Activated CD4-positive, alpha-beta T cell treated with anti-CD3 and anti-CD28 coated beads, Interleukin-2, amount 10 ng/mL, durations not matched to agents 7 days and 5 days (primary cell): ENCODE data around the gene WDR86. TPM values are rescaled to one million over a fixed set of nuclear protein-coding genes. Genes with fewer than 3 reads are reported as not detected.

ENCODE experiments used
- CTCF ChIA-PET: fragments of 350-600 bp; sonication (Branson Sonifier 250); formaldehyde crosslinking; loops from one replicate; lab custom pipeline; 2021; ENCODE audit warnings: antibody characterized with exemption; lab: Charles Lee
- POLR2A ChIA-PET: fragments of 350-600 bp; sonication (Branson Sonifier 250); formaldehyde crosslinking; loops from one replicate; lab custom pipeline; 2021; ENCODE audit warnings: antibody characterized with exemption; lab: Charles Lee
- DNase-seq: peaks from one replicate; pipeline ENCODE4 v3.0.0-alpha.2; 2020
- H3K27ac Mint-ChIP-seq: one replicate; pipeline ENCODE4 v1.8.0; 2021; ENCODE audit warnings: mild to moderate bottlenecking, moderate library complexity, mixed read lengths
- H3K27me3 Mint-ChIP-seq: one replicate; pipeline ENCODE4 v1.8.0; 2021; ENCODE audit warnings: mixed read lengths
- H3K36me3 Mint-ChIP-seq: one replicate; pipeline ENCODE4 v1.8.0; 2021; ENCODE audit warnings: low read depth, mixed read lengths
- H3K4me1 Mint-ChIP-seq: one replicate; pipeline ENCODE4 v1.8.0; 2021; ENCODE audit warnings: mixed read lengths
- H3K4me3 Mint-ChIP-seq: one replicate; pipeline ENCODE4 v1.8.0; 2021; ENCODE audit warnings: mild to moderate bottlenecking, moderate library complexity, mixed read lengths
- H3K9me3 Mint-ChIP-seq: one replicate; pipeline ENCODE4 v1.8.0; 2021; ENCODE audit warnings: mixed read lengths
- microRNA-seq: library from miRNA; unstranded; fragments of <30 nt; microRNA quantifications from one replicate; pipeline ENCODE4 v1.2.0, GENCODE V29; 2021; ENCODE audit warnings: borderline microRNAs expressed, borderline replicate concordance
- total RNA-seq, 2 experiments: library from RNA; stranded (reverse); gene quantifications; one replicate each; pipeline ENCODE4 v1.2.3, GENCODE V29; 2021

WDR86 gene
- total RNA-seq, 2 experiments from 2014 or later, result 0.29 to 0.77 TPM

DNA sequence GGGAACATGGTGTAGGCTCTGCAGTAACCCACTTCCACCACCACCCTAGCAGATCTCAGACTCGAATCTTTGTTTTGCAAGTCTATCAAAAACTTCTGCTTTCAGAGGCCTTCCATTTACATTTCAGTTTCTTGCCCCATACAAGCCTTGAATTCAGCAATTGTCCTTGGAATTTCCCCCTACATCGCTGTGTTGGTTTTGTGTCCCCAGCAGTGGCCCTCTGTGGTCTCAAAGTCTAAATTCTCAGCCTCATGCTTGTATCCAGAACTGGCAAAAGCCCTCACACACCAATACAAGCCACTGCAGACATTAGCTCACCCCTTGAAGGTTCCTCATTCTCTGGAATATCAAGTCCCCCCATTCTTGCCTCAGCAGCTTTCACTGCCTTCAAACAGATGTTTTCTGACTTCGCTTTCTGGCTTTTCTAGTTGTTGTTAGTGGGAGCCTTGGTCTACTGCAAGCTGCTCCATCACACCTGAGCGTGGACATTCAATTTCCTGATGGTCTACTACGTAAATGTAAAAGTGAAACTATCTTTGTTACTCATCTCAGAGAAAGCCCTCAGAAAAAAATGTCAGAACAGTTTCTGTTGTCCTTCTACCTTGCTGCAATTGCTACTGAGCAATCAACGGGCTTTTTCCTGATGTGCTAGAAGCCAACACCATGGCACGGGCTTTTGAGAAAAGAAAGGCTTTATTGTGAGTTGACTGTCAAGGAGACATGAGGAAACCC lies 70.0 kb downstream of the WDR86 start:
- CTCF ChIA-PET, result interaction anchor here (0.9 to 3.8 kb wide), 4 partner anchors 8 to 37 kb away, joined by 3 to 34 read pairs (median 3); no protein-coding TSS in a partner anchor
- H3K27me3 Mint-ChIP-seq, result no peaks in the 10 kb centered on the region
- H3K36me3 Mint-ChIP-seq, result peaks cover 14% of the 10 kb centered on the region
- H3K9me3 Mint-ChIP-seq, result peaks cover 12% of the 10 kb centered on the region
- peak; percentile 32 for DNase-seq
- POLR2A ChIA-PET, result no interaction called here
- peak overlapping the region; percentile 86 for H3K4me3 Mint-ChIP-seq
- H3K4me1 Mint-ChIP-seq, result peaks cover 28% of the 10 kb centered on the region
- peak overlapping the region; percentile 85 for H3K27ac Mint-ChIP-seq

DNA sequence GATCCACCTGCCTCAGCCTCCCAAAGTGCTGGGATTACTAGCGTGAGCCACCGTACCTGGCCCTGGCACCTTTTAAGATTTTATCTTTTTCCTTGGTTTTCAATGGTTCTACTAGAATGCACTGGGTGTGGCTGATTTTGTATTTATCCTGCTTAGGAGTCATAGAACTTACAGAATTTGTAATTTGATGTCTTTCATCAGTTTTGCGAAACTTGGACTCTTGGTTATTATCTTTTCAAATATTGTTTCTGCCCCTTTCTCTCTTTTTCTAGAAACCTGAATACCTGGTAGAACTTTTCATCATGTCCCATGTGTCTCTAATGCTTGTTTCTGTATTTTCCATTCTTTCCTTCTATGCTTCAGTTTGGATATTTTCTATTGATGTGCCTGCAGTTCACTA lies 71.0 kb downstream of the WDR86 start:
- DNase-seq, result no peak
- POLR2A ChIA-PET, result no interaction called here
- Mint-ChIP-seq H3K4me3 (no peak overlapping the region), H3K4me1 (peaks cover 28% of the 10 kb centered on the region), H3K9me3 (peaks cover 12% of the 10 kb centered on the region), H3K27ac (no peak overlapping the region), H3K27me3 (no peaks in the 10 kb centered on the region), H3K36me3 (peaks cover 14% of the 10 kb centered on the region)
- CTCF ChIA-PET, result interaction anchor here (3.8 kb wide), 1 partner anchor 12 kb away, joined by 34 read pairs; no protein-coding TSS in a partner anchor

DNA sequence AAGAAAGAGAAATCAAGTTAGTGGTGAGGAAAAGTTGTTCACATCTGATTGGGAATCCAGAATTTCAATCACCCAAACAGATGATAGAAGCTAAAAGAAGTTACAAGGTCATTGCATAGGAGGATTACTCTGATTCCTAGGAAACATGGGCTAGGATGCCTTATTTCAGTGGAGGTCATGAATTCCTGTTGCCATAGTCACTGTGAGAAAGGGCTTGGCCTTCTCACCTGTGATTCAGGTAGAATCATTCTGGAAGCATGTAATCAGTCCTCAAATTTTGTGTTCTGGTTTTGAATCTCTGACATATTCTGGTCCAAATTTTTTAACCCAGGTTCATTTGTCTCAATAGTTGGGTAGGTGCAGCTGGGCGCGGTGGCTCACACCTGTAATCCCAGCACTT lies 72.5 kb downstream of the WDR86 start:
- no peak for DNase-seq
- Mint-ChIP-seq H3K36me3 (peaks cover 8% of the 10 kb centered on the region), H3K27me3 (peaks cover 2% of the 10 kb centered on the region), H3K27ac (no peak overlapping the region), H3K9me3 (peaks cover 12% of the 10 kb centered on the region), H3K4me3 (no peak overlapping the region), H3K4me1 (peaks cover 20% of the 10 kb centered on the region)
- POLR2A ChIA-PET, result no interaction called here
- CTCF ChIA-PET, result no interaction called here

DNA sequence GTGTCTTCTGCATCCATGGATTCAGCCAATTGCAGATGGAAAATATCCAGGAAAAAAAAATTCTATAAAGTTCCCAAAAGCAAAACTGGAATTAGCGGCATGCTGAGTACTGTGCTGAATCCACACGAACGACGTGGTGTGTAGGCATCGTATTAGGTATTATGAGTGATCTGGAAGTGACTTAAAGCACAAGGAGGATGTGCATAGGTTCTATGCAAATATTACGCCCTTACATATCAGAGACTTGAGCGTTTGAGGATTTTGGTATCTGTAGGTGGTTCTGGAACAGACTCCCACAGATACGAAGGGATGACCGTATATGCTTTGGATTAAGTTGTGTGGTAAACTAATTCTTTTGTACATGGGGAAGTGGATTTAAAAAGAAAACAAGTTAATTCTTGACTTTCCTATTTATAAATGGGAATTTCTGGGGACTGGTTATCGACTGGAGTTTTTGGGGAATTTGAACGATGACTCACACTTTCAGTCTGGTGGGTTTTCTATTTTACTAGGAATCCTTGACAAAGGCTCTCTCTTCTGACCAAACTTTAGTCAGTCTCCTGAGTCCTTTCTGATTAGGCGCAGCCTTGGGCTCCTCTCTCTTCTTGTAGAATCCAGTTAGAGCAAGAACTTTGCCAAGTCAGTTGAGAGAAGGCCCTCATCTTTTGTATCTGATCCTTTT lies 73.7 kb downstream of the WDR86 start:
- Mint-ChIP-seq H3K27me3 (peaks cover 2% of the 10 kb centered on the region), H3K9me3 (peaks cover 12% of the 10 kb centered on the region), H3K27ac (no peak overlapping the region), H3K4me3 (no peak overlapping the region), H3K4me1 (peaks cover 20% of the 10 kb centered on the region), H3K36me3 (peaks cover 8% of the 10 kb centered on the region)
- no peak for DNase-seq
- POLR2A ChIA-PET, result no interaction called here
- CTCF ChIA-PET, result interaction anchor here (1.3 kb wide), 1 partner anchor 21 kb away, joined by 3 read pairs; no protein-coding TSS in a partner anchor

DNA sequence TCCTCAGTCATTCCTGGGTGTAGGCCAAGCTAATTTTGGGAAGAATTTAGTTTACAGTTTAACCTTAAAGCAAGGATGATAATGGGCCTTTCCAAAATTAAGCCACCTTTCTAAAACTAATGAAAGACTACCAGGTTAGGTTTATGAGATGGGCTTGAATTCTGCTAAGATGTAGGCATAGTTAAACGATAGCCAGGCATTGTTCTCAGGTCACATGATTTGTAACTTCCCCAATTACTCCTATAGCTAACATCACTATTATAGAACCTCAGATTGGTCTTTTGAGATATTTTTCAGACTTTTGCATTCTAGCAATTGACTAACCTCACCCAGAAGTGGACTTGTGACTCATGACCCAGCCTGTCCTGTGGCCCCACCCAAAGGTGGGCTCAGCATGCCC lies 75.2 kb downstream of the WDR86 start:
- H3K36me3 Mint-ChIP-seq, result peaks cover 4% of the 10 kb centered on the region
- H3K9me3 Mint-ChIP-seq, result peaks cover 8% of the 10 kb centered on the region
- no peak for DNase-seq
- H3K4me1 Mint-ChIP-seq, result peaks cover 5% of the 10 kb centered on the region
- ChIA-PET CTCF (interaction anchor here (1.4 to 2.2 kb wide), 5 partner anchors 9 to 113 kb away, joined by 3 to 11 read pairs (median 4); no protein-coding TSS in a partner anchor), POLR2A (no interaction called here)
- peaks cover 2% of the 10 kb centered on the region for H3K27me3 Mint-ChIP-seq
- H3K4me3 Mint-ChIP-seq, result no peak overlapping the region
- H3K27ac Mint-ChIP-seq, result no peak overlapping the region

Small RNAs within 50 kb of the gene (microRNA-seq; reads per million reads assigned to microRNA genes)
- gene MIR3907, result not detected

Other genes starting within 250 kb of the WDR86 start
- gene GBX1, start 242.3 kb downstream of the WDR86 start, total RNA-seq, result not detected
- not detected for gene ASB10, start 222.8 kb downstream of the WDR86 start, total RNA-seq
- not detected for gene H2BK1, start 199.6 kb downstream of the WDR86 start, total RNA-seq
- gene ABCF2, start 182.8 kb downstream of the WDR86 start, total RNA-seq, result 10 to 100 TPM; 31.7 to 34.3 TPM
- gene CHPF2, start 177.6 kb downstream of the WDR86 start, total RNA-seq, result 10 to 100 TPM; 40.7 to 42.3 TPM
- 1 to 10 TPM; 2.0 to 2.5 TPM for gene SMARCD3, start 161.3 kb downstream of the WDR86 start, total RNA-seq
- gene NUB1, start 68.2 kb downstream of the WDR86 start, total RNA-seq, result 10 to 100 TPM; 69.7 to 85.5 TPM
- under 1 TPM in 1 of 2 experiments, not detected in 1; 0.25 TPM for gene CRYGN, start 30.1 kb upstream of the WDR86 start, total RNA-seq
- gene RHEB, start 109.9 kb upstream of the WDR86 start, total RNA-seq, result 10 to 100 TPM; 86.8 to 90.7 TPM